Keratinocyte (primary cell): Measurements from ENCODE around the gene CUL1. TPM values are rescaled to one million over a fixed set of nuclear protein-coding genes. Genes with fewer than 3 reads are reported as not detected.

Experiments used
- DNase-seq: peaks from one replicate; pipeline ENCODE4 v3.0.0-alpha.2; 2011; ENCODE audit warnings: low read depth, missing footprints, low spot score
- FAIRE-seq: peaks from 2 replicates; lab custom pipeline; 2011; peaks lifted over from hg19 to GRCh38; lab: Jason Lieb, UNC
- H2AFZ ChIP-seq: 2 replicates; pipeline ENCODE4 v1.6.0; 2012; ENCODE audit warnings: low read length, control low read depth, inconsistent platforms; ENCODE audit not compliant: control insufficient read depth
- H3K27ac ChIP-seq: 2 replicates; pipeline ENCODE4 v1.5.1; 2011; ENCODE audit warnings: low read length; ENCODE audit not compliant: control insufficient read depth, insufficient read depth
- H3K27me3 ChIP-seq: 3 replicates; pipeline ENCODE4 v1.6.0; 2011; ENCODE audit warnings: low read length; ENCODE audit not compliant: control insufficient read depth, insufficient read depth; ENCODE audit errors: extremely low read depth
- H3K36me3 ChIP-seq, 2 experiments: 2 replicates in 1 of 2; 3 replicates in 1 of 2; pipeline ENCODE4 v1.5.1; 2011; ENCODE audit warnings: low read length in 2 of 2, mild to moderate bottlenecking in 1 of 2; ENCODE audit not compliant: control insufficient read depth in 2 of 2, insufficient read depth in 2 of 2; ENCODE audit errors: extremely low read depth in 1 of 2
- H3K4me1 ChIP-seq: 3 replicates; pipeline ENCODE4 v1.5.1; 2011; ENCODE audit warnings: low read length; ENCODE audit not compliant: control insufficient read depth, insufficient read depth; ENCODE audit errors: extremely low read depth
- H3K4me2 ChIP-seq: 3 replicates; pipeline ENCODE4 v1.6.0; 2011; ENCODE audit warnings: low read depth, low read length; ENCODE audit not compliant: control insufficient read depth, insufficient read depth; ENCODE audit errors: extremely low read depth
- H3K4me3 ChIP-seq, 3 experiments: fragments of 200-600 bp in 1 of 3; sonication (generic) in 1 of 3; 2 replicates in 2 of 3; 3 replicates in 1 of 3; pipeline ENCODE4 v1.5.1; 2011 to 2016; ENCODE audit warnings: low read length in 3 of 3, mild to moderate bottlenecking in 3 of 3, control low read depth in 2 of 3, inconsistent platforms in 1 of 3, low read depth in 1 of 3, mixed read lengths in 1 of 3, mixed run types in 1 of 3, moderate library complexity in 1 of 3; ENCODE audit not compliant: control insufficient read depth in 2 of 3, insufficient read depth in 2 of 3; ENCODE audit errors: extremely low read depth in 1 of 3
- H3K79me2 ChIP-seq: 2 replicates; pipeline ENCODE4 v1.6.0; 2012; ENCODE audit warnings: low read length; ENCODE audit not compliant: control insufficient read depth, insufficient read depth
- H3K9ac ChIP-seq: 3 replicates; pipeline ENCODE4 v1.6.0; 2011; ENCODE audit warnings: low read length; ENCODE audit not compliant: control insufficient read depth, insufficient read depth; ENCODE audit errors: extremely low read depth
- H3K9me1 ChIP-seq: 3 replicates; pipeline ENCODE4 v1.6.0; 2011; ENCODE audit warnings: low read length; ENCODE audit not compliant: control insufficient read depth, insufficient read depth; ENCODE audit errors: extremely low read depth
- H3K9me3 ChIP-seq: 2 replicates; pipeline ENCODE4 v1.5.1; 2012; ENCODE audit warnings: low read depth, low read length; ENCODE audit not compliant: control insufficient read depth
- H4K20me1 ChIP-seq: 3 replicates; pipeline ENCODE4 v1.6.0; 2011; ENCODE audit warnings: low read length; ENCODE audit not compliant: control insufficient read depth, insufficient read depth; ENCODE audit errors: extremely low read depth
- CTCF ChIP-seq, 3 experiments: IDR thresholded peaks in 1 of 3; conservative IDR thresholded peaks in 1 of 3; optimal IDR thresholded peaks in 1 of 3; 2 replicates in 2 of 3; 3 replicates in 1 of 3; pipeline versions ENCODE3 to v1.5.1; 2011; ENCODE audit warnings: low read length in 3 of 3, mild to moderate bottlenecking in 3 of 3, moderate library complexity in 2 of 3, control low read depth in 1 of 3, inconsistent platforms in 1 of 3; ENCODE audit not compliant: insufficient read depth in 2 of 3; ENCODE audit errors: extremely low read depth in 1 of 3
- EZH2 ChIP-seq: IDR thresholded peaks from one replicate; pipeline ENCODE4 v1.6.1; 2012; ENCODE audit warnings: inconsistent platforms, mild to moderate bottlenecking, low read length, moderate library complexity
- dilution Hi-C: fragments of 300-500 bp; cut with MboI; formaldehyde crosslinking; loops from one replicate; pipeline ENCODE4 v1.7.0; 2020; ENCODE audit warnings: low sequenced_read_pairs; ENCODE audit not compliant: extremely low pct_ligation_motif_present
- polyA plus RNA-seq, 5 experiments: library from polyadenylated mRNA; depleted of rRNA in 3 of 5; stranded (reverse) in 3 of 5; stranded (forward) in 1 of 5; unstranded in 1 of 5; fragments of >200 nt; gene quantifications; 1 replicate in 1 of 5; 2 replicates in 3 of 5; 3 replicates in 1 of 5; pipeline versions ENCODE4 v1.2.1 to v1.2.3, GENCODE V29; 2011 to 2012; ENCODE audit warnings: missing spikeins in 2 of 5, low read depth in 1 of 5, low replicate concordance in 1 of 5

CUL1 gene
- polyA plus RNA-seq, 1 donor (not counting 4 experiments of a cell fraction or from before 2014, with no cell fraction given) = 55.4 TPM

- peaks cover 11% of the 10 kb centered on the region for H3K4me1 ChIP-seq
- no peak overlapping the region for H2AFZ ChIP-seq
- no peak for DNase-seq
- dilution Hi-C loops = no loop called here
- H3K79me2 ChIP-seq = no peaks in the 10 kb centered on the region
- no peak for TF ChIP-seq CTCF (optimal IDR thresholded peaks at IDR 0.05 in 1 of 3, IDR thresholded peaks at IDR 0.05 in 1 of 3, conservative IDR thresholded peaks at IDR 0.05 in 1 of 3; ENCODE audit: extremely low read depth in 1 of 3, insufficient read depth in 2 of 3, low read length in 3 of 3)
- no peak for TF ChIP-seq EZH2
- H4K20me1 ChIP-seq = no peaks in the 10 kb centered on the region
- H3K4me2 ChIP-seq = no peak overlapping the region
- no peak overlapping the region for H3K4me3 ChIP-seq
- H3K9me1 ChIP-seq = peaks cover 3% of the 10 kb centered on the region
- no peaks in the 10 kb centered on the region for H3K27me3 ChIP-seq
- no peaks in the 10 kb centered on the region for H3K36me3 ChIP-seq
- H3K9me3 ChIP-seq = no peaks in the 10 kb centered on the region
- no peak for FAIRE-seq
- no peak overlapping the region for H3K27ac ChIP-seq
- no peak overlapping the region for H3K9ac ChIP-seq
These were observed 45.9 kb upstream of the CUL1 start for GRCh38 chr7:148652773-148653172.

GRCh38 chr7:148657929-148658328 is 40.8 kb upstream of the CUL1 start:
- DNase-seq (no peak), FAIRE-seq (no peak)
- Histone ChIP-seq H3K4me2 (no peak overlapping the region), H3K27me3 (no peaks in the 10 kb centered on the region), H3K27ac (no peak overlapping the region), H3K4me1 (no peaks in the 10 kb centered on the region), H3K9ac (no peak overlapping the region), H2AFZ (no peak overlapping the region), H3K36me3 (no peaks in the 10 kb centered on the region), H3K4me3 (no peak overlapping the region), H3K79me2 (no peaks in the 10 kb centered on the region), H4K20me1 (no peaks in the 10 kb centered on the region), H3K9me3 (no peaks in the 10 kb centered on the region), H3K9me1 (no peaks in the 10 kb centered on the region)
- dilution Hi-C loops = no loop called here
- no peak for TF ChIP-seq CTCF (optimal IDR thresholded peaks at IDR 0.05 in 1 of 3, IDR thresholded peaks at IDR 0.05 in 1 of 3, conservative IDR thresholded peaks at IDR 0.05 in 1 of 3; ENCODE audit: extremely low read depth in 1 of 3, insufficient read depth in 2 of 3, low read length in 3 of 3)
- TF ChIP-seq EZH2 = no peak
